Body of pancreas (tissue), 4 donors: Measurements from ENCODE around the gene SFTPB.

Experiments used
- POLR2A ChIP-seq, 3 donors: fragments of 450-650 bp; IDR thresholded peaks; one replicate each; pipeline ENCODE4 v1.6.1; 2016; ENCODE audit warnings: antibody characterized with exemption in 3 of 3, mild to moderate bottlenecking in 2 of 3
- TF ChIP-seq, protein P1 (sequence below), 7 experiments: fragments of 450-650 bp in 4 of 7; fragments of 200-600 bp in 3 of 7; sonication (generic) in 3 of 7; IDR thresholded peaks; one replicate each; pipeline ENCODE4 v1.5.1; 2016 to 2019; ENCODE audit warnings: antibody characterized with exemption in 7 of 7

DNA sequence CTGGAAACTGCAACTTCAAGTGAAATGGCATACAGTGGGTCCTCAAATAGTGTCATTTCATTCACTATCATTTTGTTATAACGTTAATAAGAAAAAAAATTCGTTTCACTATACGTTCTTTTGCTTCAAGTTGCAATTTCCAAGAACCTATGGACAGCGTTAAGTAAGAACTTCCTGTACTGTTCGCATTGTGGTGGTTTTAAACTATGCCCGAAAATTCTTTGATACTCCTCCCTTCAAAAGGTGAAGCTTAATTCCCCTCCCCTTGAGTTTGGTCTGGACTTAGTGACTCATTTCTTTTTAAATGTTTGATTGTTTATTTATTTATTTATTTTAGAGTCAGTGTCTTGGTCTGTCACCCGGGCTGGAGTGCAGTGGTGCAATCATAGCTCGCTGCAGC is 46.8 kb upstream of the SFTPB start:
- no peak for TF ChIP-seq POLR2A (IDR thresholded peaks at IDR 0.05)
- TF ChIP-seq, protein P1, sequence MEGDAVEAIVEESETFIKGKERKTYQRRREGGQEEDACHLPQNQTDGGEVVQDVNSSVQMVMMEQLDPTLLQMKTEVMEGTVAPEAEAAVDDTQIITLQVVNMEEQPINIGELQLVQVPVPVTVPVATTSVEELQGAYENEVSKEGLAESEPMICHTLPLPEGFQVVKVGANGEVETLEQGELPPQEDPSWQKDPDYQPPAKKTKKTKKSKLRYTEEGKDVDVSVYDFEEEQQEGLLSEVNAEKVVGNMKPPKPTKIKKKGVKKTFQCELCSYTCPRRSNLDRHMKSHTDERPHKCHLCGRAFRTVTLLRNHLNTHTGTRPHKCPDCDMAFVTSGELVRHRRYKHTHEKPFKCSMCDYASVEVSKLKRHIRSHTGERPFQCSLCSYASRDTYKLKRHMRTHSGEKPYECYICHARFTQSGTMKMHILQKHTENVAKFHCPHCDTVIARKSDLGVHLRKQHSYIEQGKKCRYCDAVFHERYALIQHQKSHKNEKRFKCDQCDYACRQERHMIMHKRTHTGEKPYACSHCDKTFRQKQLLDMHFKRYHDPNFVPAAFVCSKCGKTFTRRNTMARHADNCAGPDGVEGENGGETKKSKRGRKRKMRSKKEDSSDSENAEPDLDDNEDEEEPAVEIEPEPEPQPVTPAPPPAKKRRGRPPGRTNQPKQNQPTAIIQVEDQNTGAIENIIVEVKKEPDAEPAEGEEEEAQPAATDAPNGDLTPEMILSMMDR (IDR thresholded peaks at IDR 0.05), result no peak
